GM12878 (cell line): ENCODE results near the gene SRRM3. TPM values are rescaled to one million over a fixed set of nuclear protein-coding genes. Genes with fewer than 3 reads are reported as not detected.
"Not testable (repeated sequence)": the region's sequence is repeated elsewhere in the genome, so short reads cannot be mapped to it uniquely, and the experiment has no call there.

Experiments used
- ATAC-seq: fragments of 200-7000 bp; cut with Tn5 transposase; 3 replicates; pipeline ENCODE4 v1.9.1; 2020; ENCODE audit warnings: mild to moderate bottlenecking, moderate library complexity
- BruUV-seq: library from RNA; stranded (reverse); fragments of 400-500 nt; replicated peaks from 2 replicates; lab custom pipeline; 2021; lab: Mats Ljungman, UMichigan
- CTCF ChIA-PET: fragments of 300-600 bp; sonication (Branson Sonifier 250); formaldehyde crosslinking; extraction: SDS; loops from one replicate; lab custom pipeline; 2021; ENCODE audit warnings: inconsistent platforms; lab: Yijun Ruan, JAX
- POLR2A ChIA-PET: fragments of 350-600 bp; formaldehyde crosslinking; extraction: SDS; loops from one replicate; lab custom pipeline; 2021; ENCODE audit warnings: inconsistent platforms; lab: Charles Lee
- RAD21 ChIA-PET: fragments of 300-600 bp; sonication (Branson Sonifier 250); formaldehyde crosslinking; loops from one replicate; lab custom pipeline; 2023; ENCODE audit warnings: antibody characterized with exemption; ENCODE audit not compliant: unreplicated experiment; lab: Charles Lee
- SMC1A ChIA-PET: fragments of 300-600 bp; sonication (Branson Sonifier 250); formaldehyde crosslinking; loops from one replicate; lab custom pipeline; 2023; ENCODE audit not compliant: unreplicated experiment, uncharacterized antibody; lab: Charles Lee
- DNase-seq: peaks from one replicate; pipeline ENCODE4 v3.0.0-alpha.2; 2011; ENCODE audit warnings: low read depth, low spot score
- FAIRE-seq: peaks from 3 replicates; lab custom pipeline; 2011; peaks lifted over from hg19 to GRCh38; lab: Jason Lieb, UNC
- H2AFZ ChIP-seq: 2 replicates; pipeline ENCODE4 v1.6.0; 2011; ENCODE audit warnings: low read depth, low read length, control low read depth; ENCODE audit not compliant: control insufficient read depth
- H3K27ac ChIP-seq: 2 replicates; pipeline ENCODE4 v1.5.1; 2011; ENCODE audit warnings: control low read depth; ENCODE audit not compliant: control insufficient read depth, insufficient read depth
- H3K27me3 ChIP-seq, 2 experiments: replicated peaks in 1 of 2; 2 replicates each; pipeline versions ENCODE4 v1.6.0 to v1.6.1; 2011; ENCODE audit warnings: low read length in 1 of 2; ENCODE audit not compliant: control insufficient read depth in 2 of 2, insufficient read depth in 2 of 2
- H3K36me3 ChIP-seq, 2 experiments: 2 replicates each; pipeline ENCODE4 v1.5.1; 2011; ENCODE audit warnings: low read length in 1 of 2; ENCODE audit not compliant: control insufficient read depth in 2 of 2, insufficient read depth in 2 of 2
- H3K4me1 ChIP-seq: 2 replicates; pipeline ENCODE4 v1.6.1; 2011; ENCODE audit warnings: mild to moderate bottlenecking, low read length, moderate library complexity, mixed read lengths; ENCODE audit not compliant: control insufficient read depth, insufficient read depth
- H3K4me2 ChIP-seq: 2 replicates; pipeline ENCODE4 v1.6.0; 2011; ENCODE audit warnings: control low read depth; ENCODE audit not compliant: control insufficient read depth, insufficient read depth
- H3K4me3 ChIP-seq: fragments of 200-600 bp; sonication (generic); 2 replicates; pipeline ENCODE4 v1.5.1; 2016
- H3K79me2 ChIP-seq: 2 replicates; pipeline ENCODE4 v1.6.0; 2011; ENCODE audit warnings: low read length; ENCODE audit not compliant: control insufficient read depth, insufficient read depth
- H3K9ac ChIP-seq: 2 replicates; pipeline ENCODE4 v1.8.0; 2011; ENCODE audit warnings: low read length, control low read depth, mixed read lengths; ENCODE audit not compliant: control insufficient read depth, insufficient read depth
- H3K9me3 ChIP-seq: replicated peaks from 3 replicates; pipeline ENCODE4 v1.5.1; 2011; ENCODE audit warnings: mild to moderate bottlenecking, low read length; ENCODE audit not compliant: control insufficient read depth, insufficient read depth
- H4K20me1 ChIP-seq: 2 replicates; pipeline ENCODE4 v1.6.0; 2011; ENCODE audit not compliant: control insufficient read depth, insufficient read depth
- PML ChIP-seq: IDR thresholded peaks from 2 replicates; pipeline ENCODE4 v1.6.1; 2012; ENCODE audit warnings: low read length, inconsistent platforms
- WGBS: methylation state at CpG from one replicate; pipeline ENCODE4 v1.1.6; 2016; ENCODE audit warnings: low lambda C conversion rate; ENCODE audit not compliant: insufficient replicate concordance, insufficient coverage; ENCODE audit errors: missing lambda C conversion rate; 5-methylcytosine and 5-hydroxymethylcytosine counted together
- in situ Hi-C: fragments of 300-500 bp; cut with MboI; formaldehyde crosslinking; loops from 9 replicates; pipeline ENCODE4 v1.14.3; 2018; ENCODE audit warnings: mixed read lengths
- intact Hi-C: fragments of 100-400 bp; cut with micrococcal nuclease; formaldehyde crosslinking; loops from one replicate; pipeline ENCODE4 v1.14.2; 2022; ENCODE audit not compliant: unreplicated experiment
- polyA plus RNA-seq, 11 experiments: library from polyadenylated mRNA; depleted of rRNA in 4 of 11; unstranded in 6 of 11; stranded (reverse) in 5 of 11; fragments of >200 nt; fragmentation: Nextera tagmentation in 4 of 11; fragmentation: Illumina TruSeq in 1 of 11; extraction: Ambion mirVana in 4 of 11; extraction: Trizol in 1 of 11; gene quantifications; 1 replicate in 1 of 11; 2 replicates in 10 of 11; pipeline versions ENCODE4 v1.2.1 to v1.2.3, GENCODE V29; 2011 to 2016; ENCODE audit warnings: inconsistent platforms in 2 of 11, missing spikeins in 2 of 11, low read depth in 1 of 11
- total RNA-seq, 4 experiments: library from RNA; depleted of rRNA in 3 of 4; stranded (reverse); fragments of >200 nt in 3 of 4; fragmentation: Illumina TruSeq in 1 of 4; extraction: Trizol in 1 of 4; gene quantifications; 2 replicates each; pipeline versions ENCODE4 v1.2.1 to v1.2.3, GENCODE V29; 2013 to 2021

Gene SRRM3
- total and polyA plus RNA-seq, 10 of the 15 experiments (the other 5 are each of a cell fraction or from before 2014, with no cell fraction given), result 0.03 to 0.15 (median 0.05) TPM; not detected in 6

- H3K4me1 ChIP-seq, H3K4me2 ChIP-seq, H2AFZ ChIP-seq, RAD21 ChIA-PET, H3K36me3 ChIP-seq, ATAC-seq, H4K20me1 ChIP-seq, SMC1A ChIA-PET, H3K27ac ChIP-seq, H3K4me3 ChIP-seq, H3K27me3 ChIP-seq, H3K9me3 ChIP-seq, FAIRE-seq, intact Hi-C loops, in situ Hi-C loops, BruUV-seq, H3K9ac ChIP-seq, CTCF ChIA-PET, H3K79me2 ChIP-seq, DNase-seq: not testable (repeated sequence)
- POLR2A ChIA-PET, result interaction anchor here (0.7 kb wide), 1 partner anchor 1324 kb away, joined by 3 read pairs; no protein-coding TSS in a partner anchor
- WGBS, result 34% methylated on average over 3 of the region's 4 CpGs
Observed at GRCh38 chr7:76215349-76215748, 13.7 kb downstream of the SRRM3 start.

DNA sequence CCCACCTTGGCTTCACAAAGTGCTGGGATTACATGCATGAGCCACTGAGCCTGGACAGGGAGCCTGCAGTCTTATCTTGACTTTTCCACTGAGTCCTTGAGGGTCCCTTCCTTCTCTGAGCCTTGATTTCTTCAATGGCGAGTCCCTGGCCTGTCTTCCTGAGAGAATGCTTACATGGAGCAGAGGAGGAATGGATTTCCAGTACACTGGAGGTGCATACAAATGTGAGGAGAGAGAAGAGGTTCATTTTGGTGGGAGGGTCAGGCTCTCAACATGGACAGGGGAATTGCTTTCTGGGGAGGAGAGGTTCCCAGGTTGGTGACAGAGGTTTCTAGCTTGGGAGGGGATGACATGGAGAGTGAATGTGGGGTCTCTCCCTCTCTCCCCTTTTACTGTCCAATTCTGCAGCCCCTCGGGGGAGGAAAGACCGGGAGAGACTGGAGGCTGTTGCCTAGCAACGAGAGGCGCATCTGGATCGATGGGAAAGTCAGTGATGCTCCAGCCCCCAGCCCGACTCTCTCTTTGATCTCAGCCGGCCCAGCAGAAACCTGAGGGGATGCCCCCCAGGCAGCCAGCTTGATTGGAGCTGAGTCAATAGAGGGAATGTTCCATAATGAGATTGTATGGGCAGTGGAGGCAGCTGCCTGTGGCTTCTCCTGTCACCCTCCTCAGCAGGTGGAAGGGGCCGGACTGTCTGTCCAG is 14.8 kb downstream of the SRRM3 start:
- no peak for FAIRE-seq
- no peaks in the 10 kb centered on the region for H4K20me1 ChIP-seq
- H3K27me3 ChIP-seq, result peaks cover 0 to 3% of the 10 kb centered on the region in 2 experiments; a peak in 2 of 4 replicates
- H3K4me3 ChIP-seq, result no peak overlapping the region
- intact Hi-C loops (no loop called here), in situ Hi-C loops (no loop called here)
- no peak for DNase-seq
- no peak overlapping the region for H3K4me2 ChIP-seq
- H3K27ac ChIP-seq, result no peak overlapping the region
- H3K9ac ChIP-seq, result no peak overlapping the region
- H3K4me1 ChIP-seq, result no peaks in the 10 kb centered on the region
- H3K79me2 ChIP-seq, result no peaks in the 10 kb centered on the region
- H2AFZ ChIP-seq, result no peak overlapping the region
- ChIA-PET CTCF (interaction anchor here (1.6 kb wide), 1 partner anchor 28 kb away, joined by 4 read pairs; no protein-coding TSS in a partner anchor), RAD21 (no interaction called here), POLR2A (no interaction called here), SMC1A (no interaction called here)
- TF ChIP-seq PML, result no peak
- no peak for ATAC-seq
- H3K9me3 ChIP-seq, result no peaks in the 10 kb centered on the region
- BruUV-seq, result no TSS peak
- H3K36me3 ChIP-seq, result no peaks in the 10 kb centered on the region
- 36% methylated on average over 9 of the region's 9 CpGs for WGBS
